Measurements from ENCODE around the gene PPIG.
A peak's percentile ranks its signal among the peaks of the same experiment; 100 is the strongest.
"Not testable (repeated sequence)": the region's sequence is repeated elsewhere in the genome, so short reads cannot be mapped to it uniquely, and the experiment has no call there.

The PPIG gene

DNA sequence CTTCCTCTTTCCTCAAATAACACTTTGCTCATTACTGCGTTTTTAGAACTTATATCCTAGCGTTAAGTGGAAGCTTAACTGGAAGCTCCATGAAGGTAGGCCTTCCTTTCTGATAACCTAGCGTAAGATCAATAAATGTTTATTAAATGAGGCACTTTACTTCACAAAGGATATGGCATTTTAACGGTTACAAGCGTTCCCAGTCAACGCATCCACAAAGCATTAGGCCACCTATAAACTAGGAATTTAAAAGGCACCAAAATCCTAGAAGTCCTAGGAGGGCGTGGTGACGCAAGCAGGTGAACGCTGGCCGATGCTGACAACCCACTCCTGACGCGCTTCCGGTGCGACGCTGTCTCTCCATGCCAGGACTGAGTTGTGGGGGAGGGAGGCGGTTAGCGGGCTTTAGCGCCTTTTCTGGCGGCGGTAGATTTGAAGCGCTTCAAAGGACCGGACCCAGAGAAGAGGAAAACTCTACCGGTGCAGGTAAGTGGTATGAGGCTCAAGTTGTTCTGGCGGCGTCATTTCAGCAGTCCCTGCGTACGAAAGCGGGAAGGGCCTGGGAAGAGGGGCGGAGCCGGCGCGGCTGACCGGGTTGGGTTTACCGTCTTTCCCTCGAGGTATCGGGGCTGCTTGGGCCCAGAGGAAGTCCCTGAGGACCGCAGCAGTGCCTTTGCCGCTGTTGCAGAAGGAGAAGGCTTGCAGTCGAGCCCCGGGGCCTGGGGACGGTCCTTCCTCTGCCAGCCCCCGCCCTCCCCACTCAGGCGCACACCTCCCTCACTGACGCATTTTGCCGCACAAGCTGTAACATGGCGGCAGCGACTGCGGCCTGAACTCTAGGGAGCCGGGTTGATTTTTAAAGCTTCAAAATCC, at the start of gene PPIG:
PPIG (plus strand) TSS at position 347 of the 873 bp plus-strand sequence. CDS start 19,691 bp downstream, outside the sequence.
- Histone ChIP-seq H3K27me3 (replicated peaks; ENCODE audit: control insufficient read depth, insufficient read depth, low read length) (no peaks in the 10 kb centered on the region), H3K4me3 (replicated peaks; ENCODE audit: low read depth, low read length) (peak within 1 kb of the TSS; percentile 82), H3K36me3 (ENCODE audit: control insufficient read depth, insufficient read depth, low read length) (no peaks in the 10 kb centered on the region)
- TF ChIP-seq, protein P1, sequence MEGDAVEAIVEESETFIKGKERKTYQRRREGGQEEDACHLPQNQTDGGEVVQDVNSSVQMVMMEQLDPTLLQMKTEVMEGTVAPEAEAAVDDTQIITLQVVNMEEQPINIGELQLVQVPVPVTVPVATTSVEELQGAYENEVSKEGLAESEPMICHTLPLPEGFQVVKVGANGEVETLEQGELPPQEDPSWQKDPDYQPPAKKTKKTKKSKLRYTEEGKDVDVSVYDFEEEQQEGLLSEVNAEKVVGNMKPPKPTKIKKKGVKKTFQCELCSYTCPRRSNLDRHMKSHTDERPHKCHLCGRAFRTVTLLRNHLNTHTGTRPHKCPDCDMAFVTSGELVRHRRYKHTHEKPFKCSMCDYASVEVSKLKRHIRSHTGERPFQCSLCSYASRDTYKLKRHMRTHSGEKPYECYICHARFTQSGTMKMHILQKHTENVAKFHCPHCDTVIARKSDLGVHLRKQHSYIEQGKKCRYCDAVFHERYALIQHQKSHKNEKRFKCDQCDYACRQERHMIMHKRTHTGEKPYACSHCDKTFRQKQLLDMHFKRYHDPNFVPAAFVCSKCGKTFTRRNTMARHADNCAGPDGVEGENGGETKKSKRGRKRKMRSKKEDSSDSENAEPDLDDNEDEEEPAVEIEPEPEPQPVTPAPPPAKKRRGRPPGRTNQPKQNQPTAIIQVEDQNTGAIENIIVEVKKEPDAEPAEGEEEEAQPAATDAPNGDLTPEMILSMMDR (IDR thresholded peaks at IDR 0.05; ENCODE audit: insufficient read depth, low read length, poor library complexity, severe bottlenecking): no peak
- DNase-seq (ENCODE audit: extremely low read depth, insufficient read length): peak; percentile 87

DNA sequence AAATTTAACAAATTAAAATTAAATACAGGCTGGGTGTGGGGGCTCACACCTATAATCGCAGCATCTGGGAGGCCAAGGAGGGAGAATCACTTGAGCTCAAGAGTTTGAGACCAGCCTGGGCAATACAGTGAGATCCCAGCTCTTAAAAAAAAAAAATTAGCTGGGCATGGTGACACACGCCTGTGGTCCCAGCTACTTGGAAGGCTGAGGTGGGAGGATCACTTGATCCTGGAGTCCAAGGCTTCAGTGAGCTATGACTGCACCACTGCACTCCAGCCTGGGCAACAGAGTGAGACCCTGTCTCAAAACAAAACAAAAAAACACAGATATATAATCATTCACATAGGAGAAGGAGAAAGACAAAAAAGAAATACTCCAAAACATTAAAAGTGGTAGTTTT, 44.7 kb upstream of the PPIG start:
- not testable (repeated sequence) for H3K4me3 ChIP-seq (replicated peaks; ENCODE audit: low read depth, low read length); H3K27me3 ChIP-seq (replicated peaks; ENCODE audit: control insufficient read depth, insufficient read depth, low read length); H3K36me3 ChIP-seq (ENCODE audit: control insufficient read depth, insufficient read depth, low read length); DNase-seq (ENCODE audit: extremely low read depth, insufficient read length)

DNA sequence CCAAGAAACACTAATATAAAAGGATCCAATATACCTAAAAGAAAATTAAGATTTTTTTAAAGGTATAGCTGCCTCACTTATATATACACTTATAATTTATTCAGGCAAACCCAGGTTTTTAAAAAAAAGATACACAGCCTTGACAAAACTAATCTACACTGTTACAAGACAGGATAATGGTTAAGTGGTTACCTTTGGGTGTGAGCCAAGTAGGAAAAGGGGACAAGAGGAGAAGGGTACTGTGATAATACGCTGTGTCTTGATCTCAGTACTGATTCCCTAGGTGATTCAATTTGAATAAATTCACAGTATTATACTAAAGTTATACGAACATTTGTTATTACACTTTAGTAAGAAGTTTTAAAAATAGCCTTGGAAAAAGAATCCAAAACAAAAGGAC, 44.0 kb upstream of the PPIG start:
- Histone ChIP-seq H3K27me3 (replicated peaks; ENCODE audit: control insufficient read depth, insufficient read depth, low read length) (no peaks in the 10 kb centered on the region), H3K4me3 (replicated peaks; ENCODE audit: low read depth, low read length) (no peak overlapping the region), H3K36me3 (ENCODE audit: control insufficient read depth, insufficient read depth, low read length) (peaks cover 1% of the 10 kb centered on the region)
- no peak for DNase-seq (ENCODE audit: extremely low read depth, insufficient read length)
- TF ChIP-seq, protein P1 (IDR thresholded peaks at IDR 0.05; ENCODE audit: insufficient read depth, low read length, poor library complexity, severe bottlenecking): no peak

DNA sequence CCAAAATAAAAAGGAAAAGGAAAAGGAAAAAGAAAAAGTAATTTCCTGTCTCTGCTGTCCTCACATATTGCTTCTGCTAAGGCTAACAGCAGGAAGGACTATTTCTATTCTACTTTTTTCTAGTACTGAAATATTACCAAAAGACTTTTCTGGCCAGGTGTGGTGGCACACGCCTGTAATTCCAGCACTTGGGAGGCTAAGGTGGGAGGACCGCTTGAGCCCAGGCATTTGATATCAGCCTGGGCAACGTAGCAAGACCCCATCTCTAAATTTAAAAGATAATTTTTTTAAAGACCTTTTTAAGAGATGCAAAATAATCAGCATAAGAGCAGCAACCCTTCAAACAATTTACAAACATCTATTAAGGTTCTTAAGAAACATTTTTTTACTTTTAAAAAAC, 41.7 kb upstream of the PPIG start:
- TF ChIP-seq, protein P1 (IDR thresholded peaks at IDR 0.05; ENCODE audit: insufficient read depth, low read length, poor library complexity, severe bottlenecking): no peak
- H3K4me3 ChIP-seq (replicated peaks; ENCODE audit: low read depth, low read length): no peak overlapping the region
- H3K27me3 ChIP-seq (replicated peaks; ENCODE audit: control insufficient read depth, insufficient read depth, low read length): no peaks in the 10 kb centered on the region
- H3K36me3 ChIP-seq (ENCODE audit: control insufficient read depth, insufficient read depth, low read length): peaks cover 3% of the 10 kb centered on the region; the same call in 1 of the 2 replicates
- no peak for DNase-seq (ENCODE audit: extremely low read depth, insufficient read length)

DNA sequence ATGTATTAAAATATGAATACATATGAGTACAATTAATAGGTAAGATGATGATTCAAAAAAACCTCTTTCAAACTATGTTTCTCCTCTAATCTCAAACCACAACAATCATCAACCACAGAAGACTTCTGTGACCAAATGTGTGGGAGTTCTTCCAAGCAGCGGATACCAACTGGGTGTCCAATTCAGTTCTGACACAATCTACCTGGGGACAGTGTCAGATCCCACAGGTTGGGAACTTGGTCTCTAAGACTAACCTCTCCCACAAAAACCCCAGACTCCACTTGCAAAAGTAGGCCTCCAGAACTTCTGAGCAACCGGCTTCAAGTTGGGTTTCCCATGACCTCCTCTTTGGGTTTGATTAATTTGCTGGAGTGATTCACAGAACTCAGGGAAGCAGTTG, 37.4 kb upstream of the PPIG start:
- TF ChIP-seq, protein P1 (IDR thresholded peaks at IDR 0.05; ENCODE audit: insufficient read depth, low read length, poor library complexity, severe bottlenecking): no peak
- Histone ChIP-seq H3K4me3 (replicated peaks; ENCODE audit: low read depth, low read length) (no peak overlapping the region), H3K36me3 (ENCODE audit: control insufficient read depth, insufficient read depth, low read length) (peaks cover 1% of the 10 kb centered on the region; the same call in 1 of the 2 replicates), H3K27me3 (replicated peaks; ENCODE audit: control insufficient read depth, insufficient read depth, low read length) (no peaks in the 10 kb centered on the region)
- no peak for DNase-seq (ENCODE audit: extremely low read depth, insufficient read length)

DNA sequence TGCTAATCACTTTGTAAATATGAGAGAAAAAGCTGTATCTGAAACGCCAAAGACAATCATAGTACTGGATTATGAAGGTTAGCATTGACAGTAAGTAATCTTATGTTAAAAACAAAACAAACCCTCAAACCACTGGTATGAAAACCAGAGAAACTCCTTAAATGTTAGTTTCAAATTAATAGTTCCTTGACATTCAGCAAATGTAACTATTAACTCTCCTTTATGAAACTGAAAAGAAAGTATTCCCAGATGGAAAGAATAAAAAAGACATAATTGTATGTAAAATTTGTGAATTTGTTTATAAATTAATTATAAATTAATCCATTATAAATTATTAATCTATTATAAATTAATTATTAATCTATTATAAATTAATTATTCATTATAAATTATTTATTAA, 22.8 kb upstream of the PPIG start:
- Histone ChIP-seq H3K27me3 (replicated peaks; ENCODE audit: control insufficient read depth, insufficient read depth, low read length) (no peaks in the 10 kb centered on the region), H3K4me3 (replicated peaks; ENCODE audit: low read depth, low read length) (no peak overlapping the region), H3K36me3 (ENCODE audit: control insufficient read depth, insufficient read depth, low read length) (peaks cover 3% of the 10 kb centered on the region)
- TF ChIP-seq, protein P1 (IDR thresholded peaks at IDR 0.05; ENCODE audit: insufficient read depth, low read length, poor library complexity, severe bottlenecking): no peak
- no peak for DNase-seq (ENCODE audit: extremely low read depth, insufficient read length)

DNA sequence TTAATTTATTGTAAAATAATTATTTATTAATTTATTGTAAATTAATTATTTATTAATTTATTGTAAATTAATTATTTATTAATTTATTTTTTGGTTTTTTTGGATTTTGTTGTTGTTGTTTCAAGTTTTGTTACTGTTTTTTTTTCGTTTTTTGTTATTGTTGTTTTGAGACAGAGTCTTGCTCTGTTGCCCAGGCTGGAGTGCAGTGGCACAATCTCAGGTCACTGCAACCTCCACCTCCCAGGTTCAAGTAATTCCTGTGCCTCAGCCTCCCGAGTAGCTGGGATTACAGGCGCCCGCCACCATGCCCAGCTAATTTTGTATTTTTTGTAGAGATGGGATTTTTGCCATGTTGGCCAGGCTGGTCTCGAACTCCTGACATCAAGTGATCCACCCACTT, 22.1 kb upstream of the PPIG start:
- H3K4me3 ChIP-seq (replicated peaks; ENCODE audit: low read depth, low read length); H3K27me3 ChIP-seq (replicated peaks; ENCODE audit: control insufficient read depth, insufficient read depth, low read length); H3K36me3 ChIP-seq (ENCODE audit: control insufficient read depth, insufficient read depth, low read length); DNase-seq (ENCODE audit: extremely low read depth, insufficient read length): not testable (repeated sequence)

Measured in GM06990 (cell line).